Measurements from ENCODE around the gene TJAP1. TPM values are rescaled to one million over a fixed set of nuclear protein-coding genes. Genes with fewer than 3 reads are reported as not detected.

The TJAP1 gene
- polyA plus RNA-seq, 1 donor (not counting 4 experiments of a cell fraction or from before 2014, with no cell fraction given): 23.3 TPM

DNA sequence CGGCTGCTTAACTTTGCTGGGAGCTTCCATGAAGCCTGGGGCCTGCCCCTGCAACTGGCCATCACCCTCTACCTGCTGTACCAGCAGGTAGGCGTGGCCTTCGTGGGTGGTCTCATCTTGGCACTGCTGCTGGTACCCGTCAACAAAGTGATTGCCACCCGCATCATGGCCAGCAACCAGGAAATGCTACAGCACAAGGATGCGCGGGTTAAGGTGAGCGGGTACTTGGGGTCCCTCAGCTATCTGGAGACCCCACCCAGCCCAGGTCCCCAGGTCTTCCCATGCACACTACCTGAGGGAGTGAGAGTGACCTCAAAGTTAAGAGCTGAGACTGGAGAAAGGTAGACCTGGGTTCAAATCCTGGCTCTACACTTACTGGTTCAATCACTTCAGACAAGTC lies 44.2 kb upstream of the TJAP1 start:
- no peak for DNase-seq (ENCODE audit: low read depth, low spot score)
- peaks cover 25 to 41% of the 10 kb centered on the region in 2 experiments for H3K36me3 ChIP-seq (ENCODE audit: control insufficient read depth in 2 of 2, extremely low read depth in 1 of 2, insufficient read depth in 2 of 2, low read length in 2 of 2)
- FAIRE-seq: no peak
- no peak overlapping the region for H3K9ac ChIP-seq (ENCODE audit: control insufficient read depth, extremely low read depth, insufficient read depth, low read length)
- H3K79me2 ChIP-seq (ENCODE audit: control insufficient read depth, insufficient read depth, low read length): peaks cover 31% of the 10 kb centered on the region
- no peak overlapping the region for H3K4me2 ChIP-seq (ENCODE audit: control insufficient read depth, extremely low read depth, insufficient read depth, low read depth, low read length)
- no peak overlapping the region for H3K27ac ChIP-seq (ENCODE audit: control insufficient read depth, insufficient read depth, low read length)
- no peaks in the 10 kb centered on the region for H3K9me1 ChIP-seq (ENCODE audit: control insufficient read depth, extremely low read depth, insufficient read depth, low read length)
- no peaks in the 10 kb centered on the region for H3K27me3 ChIP-seq (ENCODE audit: control insufficient read depth, extremely low read depth, insufficient read depth, low read length)
- no peaks in the 10 kb centered on the region for H4K20me1 ChIP-seq (ENCODE audit: control insufficient read depth, extremely low read depth, insufficient read depth, low read length)
- H3K4me1 ChIP-seq (ENCODE audit: control insufficient read depth, extremely low read depth, insufficient read depth, low read length): peaks cover 35% of the 10 kb centered on the region
- H3K9me3 ChIP-seq (ENCODE audit: control insufficient read depth, low read depth, low read length): no peaks in the 10 kb centered on the region
- H3K4me3 ChIP-seq (ENCODE audit: control insufficient read depth in 2 of 3, extremely low read depth in 1 of 3, insufficient read depth in 2 of 3, low read depth in 1 of 3, low read length in 3 of 3): no peak overlapping the region
- dilution Hi-C loops (cut with MboI; ENCODE audit: extremely low pct_ligation_motif_present, low sequenced_read_pairs): no loop called here
- H2AFZ ChIP-seq (ENCODE audit: control insufficient read depth, low read length): no peak overlapping the region
- TF ChIP-seq, protein P1, sequence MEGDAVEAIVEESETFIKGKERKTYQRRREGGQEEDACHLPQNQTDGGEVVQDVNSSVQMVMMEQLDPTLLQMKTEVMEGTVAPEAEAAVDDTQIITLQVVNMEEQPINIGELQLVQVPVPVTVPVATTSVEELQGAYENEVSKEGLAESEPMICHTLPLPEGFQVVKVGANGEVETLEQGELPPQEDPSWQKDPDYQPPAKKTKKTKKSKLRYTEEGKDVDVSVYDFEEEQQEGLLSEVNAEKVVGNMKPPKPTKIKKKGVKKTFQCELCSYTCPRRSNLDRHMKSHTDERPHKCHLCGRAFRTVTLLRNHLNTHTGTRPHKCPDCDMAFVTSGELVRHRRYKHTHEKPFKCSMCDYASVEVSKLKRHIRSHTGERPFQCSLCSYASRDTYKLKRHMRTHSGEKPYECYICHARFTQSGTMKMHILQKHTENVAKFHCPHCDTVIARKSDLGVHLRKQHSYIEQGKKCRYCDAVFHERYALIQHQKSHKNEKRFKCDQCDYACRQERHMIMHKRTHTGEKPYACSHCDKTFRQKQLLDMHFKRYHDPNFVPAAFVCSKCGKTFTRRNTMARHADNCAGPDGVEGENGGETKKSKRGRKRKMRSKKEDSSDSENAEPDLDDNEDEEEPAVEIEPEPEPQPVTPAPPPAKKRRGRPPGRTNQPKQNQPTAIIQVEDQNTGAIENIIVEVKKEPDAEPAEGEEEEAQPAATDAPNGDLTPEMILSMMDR (optimal IDR thresholded peaks at IDR 0.05 in 1 of 3, IDR thresholded peaks at IDR 0.05 in 1 of 3, conservative IDR thresholded peaks at IDR 0.05 in 1 of 3; ENCODE audit: extremely low read depth in 1 of 3, insufficient read depth in 2 of 3, low read length in 3 of 3): no peak
- no peak for TF ChIP-seq EZH2 (IDR thresholded peaks at IDR 0.05; ENCODE audit: low read length)

DNA sequence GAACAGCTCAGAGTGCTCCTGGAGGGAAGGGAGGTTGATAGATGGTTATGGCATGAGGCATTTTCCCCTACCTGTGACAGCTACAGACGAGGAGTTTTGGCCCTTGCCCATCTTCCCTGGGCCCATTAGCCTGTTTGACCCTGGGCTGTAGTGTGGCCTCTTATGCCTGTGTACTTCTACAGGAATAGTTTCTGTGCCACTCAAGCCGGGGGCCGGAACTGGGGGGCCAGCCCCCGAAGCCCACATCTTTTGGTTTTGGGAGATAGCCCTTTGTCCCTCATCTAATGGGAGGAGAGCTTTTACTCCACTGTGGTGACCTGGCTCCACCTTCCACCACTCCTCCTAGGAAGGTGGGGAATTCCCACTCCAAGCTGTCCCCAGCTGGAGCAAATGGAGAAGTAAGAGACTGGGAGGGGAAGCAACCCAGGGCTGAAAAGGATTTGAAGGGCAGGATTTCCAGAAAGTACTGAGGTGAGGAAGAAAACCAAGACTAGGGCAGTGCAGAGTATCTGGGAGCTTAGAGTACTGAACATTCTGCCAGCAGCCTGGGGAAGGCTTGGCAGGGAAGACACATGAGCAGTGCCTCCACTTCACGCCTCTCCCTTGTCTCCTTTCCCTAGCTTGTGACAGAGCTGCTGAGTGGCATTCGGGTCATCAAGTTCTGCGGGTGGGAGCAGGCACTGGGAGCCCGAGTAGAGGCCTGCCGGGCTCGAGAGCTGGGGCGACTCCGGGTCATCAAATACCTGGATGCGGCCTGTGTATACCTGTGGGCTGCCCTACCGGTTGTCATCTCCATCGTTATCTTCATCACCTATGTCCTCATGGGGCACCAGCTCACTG lies 43.1 kb upstream of the TJAP1 start:
- TF ChIP-seq, protein P1 (optimal IDR thresholded peaks at IDR 0.05 in 1 of 3, IDR thresholded peaks at IDR 0.05 in 1 of 3, conservative IDR thresholded peaks at IDR 0.05 in 1 of 3; ENCODE audit: extremely low read depth in 1 of 3, insufficient read depth in 2 of 3, low read length in 3 of 3): no peak
- TF ChIP-seq EZH2 (IDR thresholded peaks at IDR 0.05; ENCODE audit: low read length): no peak

More for the DNA sequence above, 43.1 kb upstream of the TJAP1 start:
- Histone ChIP-seq H3K9me3 (ENCODE audit: control insufficient read depth, low read depth, low read length) (no peaks in the 10 kb centered on the region), H3K9ac (ENCODE audit: control insufficient read depth, extremely low read depth, insufficient read depth, low read length) (no peak overlapping the region), H2AFZ (ENCODE audit: control insufficient read depth, low read length) (no peak overlapping the region), H3K9me1 (ENCODE audit: control insufficient read depth, extremely low read depth, insufficient read depth, low read length) (no peaks in the 10 kb centered on the region), H3K4me1 (ENCODE audit: control insufficient read depth, extremely low read depth, insufficient read depth, low read length) (peaks cover 28% of the 10 kb centered on the region), H3K27me3 (ENCODE audit: control insufficient read depth, extremely low read depth, insufficient read depth, low read length) (no peaks in the 10 kb centered on the region), H3K27ac (ENCODE audit: control insufficient read depth, insufficient read depth, low read length) (no peak overlapping the region), H4K20me1 (ENCODE audit: control insufficient read depth, extremely low read depth, insufficient read depth, low read length) (no peaks in the 10 kb centered on the region), H3K79me2 (ENCODE audit: control insufficient read depth, insufficient read depth, low read length) (peaks cover 21% of the 10 kb centered on the region), H3K4me3 (ENCODE audit: control insufficient read depth in 2 of 3, extremely low read depth in 1 of 3, insufficient read depth in 2 of 3, low read depth in 1 of 3, low read length in 3 of 3) (no peak overlapping the region), H3K4me2 (ENCODE audit: control insufficient read depth, extremely low read depth, insufficient read depth, low read depth, low read length) (no peak overlapping the region), H3K36me3 (ENCODE audit: control insufficient read depth in 2 of 2, extremely low read depth in 1 of 2, insufficient read depth in 2 of 2, low read length in 2 of 2) (peaks cover 34 to 47% of the 10 kb centered on the region in 2 experiments)
- no peak for DNase-seq (ENCODE audit: low read depth, low spot score)
- no peak for FAIRE-seq
- dilution Hi-C loops (cut with MboI; ENCODE audit: extremely low pct_ligation_motif_present, low sequenced_read_pairs): no loop called here

All from keratinocyte (primary cell).